GM18517 (cell line): ENCODE measurements around the gene PDE3B.
"Not testable (repeated sequence)": the region's sequence is repeated elsewhere in the genome, so short reads cannot be mapped to it uniquely, and the experiment has no call there.

Experiments
- ATAC-seq: cut with Tn5 transposase; IDR thresholded peaks from one replicate; pipeline ENCODE4 v1.9.1; 2021; ENCODE audit warnings: mild to moderate bottlenecking, moderate library complexity; ENCODE audit not compliant: unreplicated experiment

Gene PDE3B

GRCh38 chr11:14641801-14642200 is 1.8 kb upstream of the PDE3B start:
- ATAC-seq, result no peak

- ATAC-seq, result no peak
Measured at GRCh38 chr11:14642453-14642852, 1.2 kb upstream of the PDE3B start.

DNA sequence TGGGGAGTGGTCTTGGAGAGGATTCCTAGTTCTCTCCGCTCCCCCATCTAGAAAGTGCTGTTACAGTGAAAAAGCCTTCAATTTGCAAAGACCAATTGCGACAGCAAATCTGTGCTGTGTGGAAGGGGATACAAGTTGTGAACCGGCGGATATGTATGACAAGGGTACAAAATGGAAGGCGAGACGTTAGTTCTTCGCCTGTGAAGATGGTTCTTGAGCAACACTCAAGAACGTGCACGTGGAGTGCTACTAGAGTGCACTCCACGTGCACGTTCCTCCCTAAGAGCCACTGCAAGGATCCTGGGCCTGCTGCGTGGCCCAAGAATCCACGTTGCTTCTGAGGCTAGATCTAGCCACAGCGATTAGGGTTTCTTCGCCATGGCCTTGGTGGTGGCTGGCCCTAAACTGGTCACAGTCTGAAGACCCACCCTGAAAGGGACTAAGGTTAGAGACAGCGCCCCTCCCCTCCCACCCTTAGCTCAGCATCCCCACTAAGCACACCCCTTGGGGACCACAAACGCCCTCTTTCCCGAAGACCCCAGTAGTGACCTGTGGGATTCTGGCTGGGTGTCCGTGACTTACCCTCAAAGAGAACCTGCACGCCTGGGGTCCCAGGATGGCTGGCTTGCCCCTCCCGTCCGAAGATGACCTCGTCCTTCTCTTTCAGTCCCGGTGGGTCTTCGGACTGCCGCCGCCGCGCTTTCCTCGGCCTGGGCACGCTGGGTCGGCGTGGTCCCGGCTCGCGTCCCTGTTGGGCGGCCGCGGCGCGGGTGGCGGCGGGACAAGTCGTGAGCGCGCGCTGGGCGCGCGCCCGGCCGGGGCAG is 519 bp upstream of the PDE3B start:
- ATAC-seq, result no peak

DNA sequence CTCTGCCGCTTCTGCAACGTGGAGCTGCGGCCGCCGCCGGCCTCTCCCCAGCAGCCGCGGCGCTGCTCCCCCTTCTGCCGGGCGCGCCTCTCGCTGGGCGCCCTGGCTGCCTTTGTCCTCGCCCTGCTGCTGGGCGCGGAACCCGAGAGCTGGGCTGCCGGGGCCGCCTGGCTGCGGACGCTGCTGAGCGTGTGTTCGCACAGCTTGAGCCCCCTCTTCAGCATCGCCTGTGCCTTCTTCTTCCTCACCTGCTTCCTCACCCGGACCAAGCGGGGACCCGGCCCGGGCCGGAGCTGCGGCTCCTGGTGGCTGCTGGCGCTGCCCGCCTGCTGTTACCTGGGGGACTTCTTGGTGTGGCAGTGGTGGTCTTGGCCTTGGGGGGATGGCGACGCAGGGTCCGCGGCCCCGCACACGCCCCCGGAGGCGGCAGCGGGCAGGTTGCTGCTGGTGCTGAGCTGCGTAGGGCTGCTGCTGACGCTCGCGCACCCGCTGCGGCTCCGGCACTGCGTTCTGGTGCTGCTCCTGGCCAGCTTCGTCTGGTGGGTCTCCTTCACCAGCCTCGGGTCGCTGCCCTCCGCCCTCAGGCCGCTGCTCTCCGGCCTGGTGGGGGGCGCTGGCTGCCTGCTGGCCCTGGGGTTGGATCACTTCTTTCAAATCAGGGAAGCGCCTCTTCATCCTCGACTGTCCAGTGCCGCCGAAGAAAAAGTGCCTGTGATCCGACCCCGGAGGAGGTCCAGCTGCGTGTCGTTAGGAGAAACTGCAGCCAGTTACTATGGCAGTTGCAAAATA is 816 bp downstream of the PDE3B start:
- ATAC-seq, result peak; percentile 55

GRCh38 chr11:14645015-14645912 is 1.7 kb downstream of the PDE3B start:
- ATAC-seq, result no peak

DNA sequence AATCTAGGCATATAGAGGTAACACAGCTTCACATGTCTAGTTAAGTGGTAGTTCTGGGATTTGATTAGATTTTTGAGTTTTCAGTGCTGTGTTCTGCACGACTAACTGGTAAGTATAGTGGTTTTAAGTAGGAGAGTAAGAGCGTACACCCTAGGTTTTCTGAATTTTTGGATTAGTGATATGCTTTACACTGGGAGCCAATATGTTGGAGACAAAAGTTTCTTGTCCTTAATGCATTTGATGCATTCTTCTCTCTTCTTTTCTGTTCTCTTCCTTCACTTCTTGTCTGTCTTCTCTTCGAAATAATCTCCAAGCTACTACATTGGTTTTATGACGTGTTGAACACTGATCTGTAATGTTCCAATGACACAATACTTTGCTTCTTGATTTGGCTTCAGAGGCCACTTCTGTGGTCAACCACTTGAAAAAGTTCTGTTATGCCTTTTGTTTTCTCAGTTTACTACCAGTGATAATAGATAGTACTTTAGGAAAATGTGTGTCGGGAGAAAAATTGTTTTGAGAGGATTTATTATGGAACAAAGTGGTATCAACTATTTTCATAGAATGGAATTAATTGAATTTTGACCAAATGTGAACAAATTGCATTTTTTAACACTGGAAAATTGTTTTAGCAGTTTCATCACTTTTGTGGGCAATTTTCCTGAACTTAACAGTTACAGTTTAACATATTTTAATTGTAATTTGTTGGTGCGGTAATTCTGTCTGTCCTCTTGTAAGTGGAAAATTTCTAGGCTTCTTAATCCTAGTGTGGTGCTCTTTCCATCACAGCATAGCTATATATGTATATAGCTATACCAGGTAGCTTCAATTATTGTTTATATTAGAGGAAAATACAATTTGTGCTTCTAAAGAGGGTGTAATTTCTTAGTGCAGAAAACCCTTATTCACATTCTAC is 2.6 kb downstream of the PDE3B start:
- no peak for ATAC-seq

DNA sequence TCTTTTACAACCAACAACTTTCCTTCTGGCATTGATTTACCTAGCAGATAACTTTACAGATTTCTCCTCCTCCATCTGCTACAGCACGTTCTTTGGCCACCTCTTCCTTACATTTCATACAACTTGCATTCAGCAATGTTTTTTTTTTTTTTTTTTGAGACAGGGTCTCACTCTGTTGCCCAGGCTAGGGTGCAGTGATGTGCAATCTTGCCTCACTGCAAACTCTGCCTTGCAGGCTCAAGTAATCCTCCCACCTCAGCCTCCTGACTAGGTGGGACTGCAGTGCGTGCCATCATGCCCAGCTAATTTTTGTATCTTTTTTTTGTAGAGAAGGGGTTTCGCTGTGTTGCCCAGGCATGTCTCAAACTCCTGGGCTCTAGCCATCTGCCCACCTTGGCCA is 6.5 kb downstream of the PDE3B start:
- ATAC-seq, result no peak

- no peak for ATAC-seq
Measured at GRCh38 chr11:14653090-14653489, 9.5 kb downstream of the PDE3B start.

- no peak for ATAC-seq
Measured at GRCh38 chr11:14655435-14655834, 11.8 kb downstream of the PDE3B start.

DNA sequence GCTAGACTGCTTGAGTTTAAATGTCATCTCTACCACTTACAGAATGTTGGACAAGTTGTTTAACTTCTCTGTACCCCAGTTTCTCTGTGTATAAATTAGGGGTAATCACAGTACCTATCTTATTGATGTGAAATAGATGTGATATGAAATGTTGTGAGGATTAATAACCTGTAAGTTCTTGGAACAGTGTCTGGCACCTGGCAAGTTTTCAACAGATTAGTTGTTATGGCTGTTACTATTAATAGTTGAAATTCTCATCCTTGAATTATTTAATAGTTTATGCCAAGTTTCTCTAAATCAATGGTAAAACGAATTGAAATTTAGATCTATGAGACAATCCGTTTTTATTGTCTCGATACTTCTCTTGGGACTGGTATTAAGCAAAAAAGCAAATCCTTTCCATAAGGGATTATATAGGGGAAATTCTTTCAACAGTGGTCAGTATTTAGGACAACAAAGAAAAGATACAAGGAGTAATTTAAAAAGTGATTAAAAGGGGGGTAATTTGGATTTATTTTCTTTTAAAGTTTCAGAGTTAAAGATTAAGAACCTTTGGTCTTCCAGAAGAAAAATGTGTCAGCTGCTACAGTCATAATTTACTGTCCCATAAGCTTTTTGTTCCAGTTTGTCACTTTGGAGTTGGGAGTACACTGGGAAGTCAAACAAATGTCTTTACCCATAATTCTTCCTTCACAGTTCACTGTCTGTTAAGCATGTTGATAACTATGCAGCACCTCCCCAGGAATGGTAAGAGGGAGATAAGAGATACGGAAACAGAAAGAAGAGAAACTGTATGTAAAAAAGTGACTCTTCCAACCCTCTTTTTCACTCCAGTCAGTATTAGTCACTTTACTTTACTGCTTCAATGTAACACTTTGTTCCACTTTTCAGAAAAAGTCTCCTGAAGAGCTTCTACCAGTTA is 13.2 kb downstream of the PDE3B start:
- ATAC-seq, result no peak

DNA sequence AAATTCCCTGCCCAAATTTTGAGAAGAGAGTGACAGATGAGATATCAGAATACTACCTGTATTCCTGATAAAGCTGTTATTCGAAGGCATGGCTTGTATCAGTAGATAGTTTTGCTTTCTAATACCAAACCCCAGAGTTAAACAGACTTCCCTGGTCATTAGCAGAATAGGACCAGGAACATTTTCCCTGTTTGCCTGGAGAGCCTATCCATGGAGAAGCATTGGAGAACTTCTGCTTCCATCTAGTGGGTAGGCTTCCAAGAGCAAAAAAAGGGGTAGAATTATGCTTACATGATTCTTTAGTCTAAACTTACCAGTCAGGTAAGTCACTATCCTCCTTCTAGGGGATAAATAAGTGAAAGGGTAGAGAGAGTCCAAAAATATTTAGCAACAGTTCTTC is 14.2 kb downstream of the PDE3B start:
- no peak for ATAC-seq

GRCh38 chr11:14664926-14665325 is 21.3 kb downstream of the PDE3B start:
- not testable (repeated sequence) for ATAC-seq

- ATAC-seq, result not testable (repeated sequence)
Measured at GRCh38 chr11:14667329-14667728, 23.7 kb downstream of the PDE3B start.

DNA sequence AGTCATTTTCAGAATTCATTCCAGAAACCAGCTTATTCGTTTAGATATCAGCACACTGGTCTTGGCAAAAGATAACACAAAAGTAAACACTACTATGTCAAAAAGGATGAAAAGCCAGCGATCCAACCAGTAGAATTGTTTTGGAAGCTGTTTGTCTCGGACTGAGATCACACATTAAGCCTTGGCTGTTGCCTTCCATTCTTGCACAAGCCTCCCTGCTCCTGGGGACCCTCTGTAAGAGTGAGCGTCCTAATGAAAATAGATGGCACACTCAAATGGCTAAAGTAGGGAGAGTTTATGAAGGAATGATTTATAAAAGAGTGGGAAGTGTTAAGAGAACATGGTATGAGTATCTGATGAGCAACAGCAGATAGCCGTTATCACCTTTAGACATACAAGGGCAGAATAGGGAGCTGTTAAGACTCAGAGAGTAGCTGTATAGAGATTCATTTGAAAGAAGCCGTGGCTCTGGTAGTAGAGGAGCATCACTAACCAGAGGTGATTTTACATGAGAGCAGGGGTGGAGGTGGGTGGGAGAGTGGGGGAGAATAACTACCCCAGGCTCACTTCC is 25.2 kb downstream of the PDE3B start:
- no peak for ATAC-seq

- ATAC-seq, result no peak
Measured at GRCh38 chr11:14669499-14669898, 25.9 kb downstream of the PDE3B start.

DNA sequence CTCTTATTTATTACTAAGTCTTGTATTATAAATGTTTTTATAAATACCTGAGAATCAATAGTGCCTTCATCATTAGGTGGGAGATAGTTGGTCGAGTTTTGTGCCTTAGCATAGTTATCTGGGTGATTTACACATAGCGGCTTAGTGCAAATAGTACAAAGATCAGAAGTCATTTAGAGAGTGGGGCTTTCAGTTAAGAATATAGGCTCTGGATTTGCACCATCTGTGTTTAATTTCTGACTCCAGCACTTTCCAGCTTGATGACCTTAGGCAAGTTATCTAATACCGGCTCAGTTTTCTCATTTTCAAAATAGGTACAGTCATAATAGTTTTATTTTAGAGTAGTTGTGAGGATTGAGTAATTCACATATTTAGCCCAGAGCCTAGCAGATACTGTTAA is 26.4 kb downstream of the PDE3B start:
- ATAC-seq, result no peak

DNA sequence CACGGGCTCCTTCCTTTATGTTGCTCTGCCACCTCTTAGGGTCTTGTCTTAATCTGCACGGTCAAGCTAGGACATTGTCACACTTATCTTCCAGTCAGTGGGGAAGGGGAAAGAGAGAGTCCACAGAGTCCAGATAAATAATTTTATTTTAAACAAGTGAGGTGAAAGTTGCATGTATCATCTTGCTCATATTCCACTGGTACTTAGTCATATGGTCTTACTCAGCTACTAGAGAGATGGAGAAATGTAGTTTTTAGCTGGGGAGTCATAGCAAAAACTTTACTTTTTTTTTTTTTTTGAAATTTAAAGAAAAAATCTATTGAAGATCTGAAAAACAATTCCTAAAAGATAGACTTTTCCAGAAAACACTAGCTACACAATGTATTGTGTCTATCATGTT is 29.0 kb downstream of the PDE3B start:
- ATAC-seq, result no peak

- no peak for ATAC-seq
Measured at GRCh38 chr11:14673421-14673820, 29.8 kb downstream of the PDE3B start.
